Osteocyte (in vitro differentiated cells): ENCODE data around the gene CFAP107. TPM values are rescaled to one million over a fixed set of nuclear protein-coding genes. Genes with fewer than 3 reads are reported as not detected.
A peak's percentile ranks its signal among the peaks of the same experiment; 100 is the strongest.

Experiments
- DNase-seq: peaks from one replicate; pipeline ENCODE4 v3.0.0; 2021; ENCODE audit warnings: mixed read lengths; ENCODE audit not compliant: unreplicated experiment; ENCODE audit errors: extremely low spot score
- H3K27ac Mint-ChIP-seq: one replicate; pipeline ENCODE4 v1.8.0; 2021; ENCODE audit warnings: mild to moderate bottlenecking, mixed read lengths; ENCODE audit not compliant: unreplicated experiment
- H3K27me3 Mint-ChIP-seq: one replicate; pipeline ENCODE4 v1.8.0; 2021; ENCODE audit warnings: mixed read lengths; ENCODE audit not compliant: unreplicated experiment
- H3K36me3 Mint-ChIP-seq: one replicate; pipeline ENCODE4 v1.8.0; 2021; ENCODE audit warnings: mixed read lengths; ENCODE audit not compliant: unreplicated experiment
- H3K4me1 Mint-ChIP-seq: one replicate; pipeline ENCODE4 v1.8.0; 2021; ENCODE audit warnings: mixed read lengths; ENCODE audit not compliant: unreplicated experiment
- H3K4me3 Mint-ChIP-seq: one replicate; pipeline ENCODE4 v1.8.0; 2021; ENCODE audit warnings: mild to moderate bottlenecking, moderate library complexity, mixed read lengths; ENCODE audit not compliant: unreplicated experiment
- H3K9me3 Mint-ChIP-seq: one replicate; pipeline ENCODE4 v1.8.0; 2021; ENCODE audit warnings: mixed read lengths; ENCODE audit not compliant: unreplicated experiment
- CTCF ChIP-seq: fragments of 200-600 bp; sonication (generic); IDR thresholded peaks from 2 replicates; pipeline ENCODE4 v1.5.0; 2021; ENCODE audit warnings: antibody characterized with exemption, mild to moderate bottlenecking, moderate library complexity
- long read RNA-seq: library from polyadenylated mRNA; unstranded; transcript quantifications from one replicate; pipeline ENCODE4 v2.0.0, GENCODE V29; 2021
- total RNA-seq: library from RNA; stranded (reverse); gene quantifications from 2 replicates; pipeline ENCODE4 v1.2.1, GENCODE V29; 2021

Gene CFAP107
- not detected in 2 replicates for total RNA-seq
- long read RNA-seq = 0 reads

- peaks cover 24% of the 10 kb centered on the region for H3K9me3 Mint-ChIP-seq
- DNase-seq = no peak
- no peak for TF ChIP-seq CTCF
- peaks cover 5% of the 10 kb centered on the region for H3K27me3 Mint-ChIP-seq
- H3K27ac Mint-ChIP-seq = peak within 1 kb of the TSS; percentile 3
- no peaks in the 10 kb centered on the region for H3K36me3 Mint-ChIP-seq
- H3K4me1 Mint-ChIP-seq = peaks cover 5% of the 10 kb centered on the region
- no peak within 1 kb of the TSS for H3K4me3 Mint-ChIP-seq
Observed at GRCh38 chr1:12745992-12746323, at the start of gene CFAP107. CFAP107 (plus strand) TSS chr1:12746200; CDS start chr1:12746431, 231 bp downstream.

GRCh38 chr1:12696658-12697057, 49.3 kb upstream of the CFAP107 start:
- no peak overlapping the region for H3K27ac Mint-ChIP-seq
- H3K36me3 Mint-ChIP-seq = no peaks in the 10 kb centered on the region
- no peaks in the 10 kb centered on the region for H3K27me3 Mint-ChIP-seq
- no peak for DNase-seq
- H3K9me3 Mint-ChIP-seq = peaks cover 9% of the 10 kb centered on the region
- H3K4me3 Mint-ChIP-seq = no peak overlapping the region
- peaks cover 9% of the 10 kb centered on the region for H3K4me1 Mint-ChIP-seq
- TF ChIP-seq CTCF = no peak

- no peaks in the 10 kb centered on the region for H3K36me3 Mint-ChIP-seq
- H3K4me1 Mint-ChIP-seq = peaks cover 9% of the 10 kb centered on the region
- H3K27ac Mint-ChIP-seq = no peak overlapping the region
- H3K27me3 Mint-ChIP-seq = no peaks in the 10 kb centered on the region
- peaks cover 4% of the 10 kb centered on the region for H3K9me3 Mint-ChIP-seq
- no peak for DNase-seq
- no peak overlapping the region for H3K4me3 Mint-ChIP-seq
- TF ChIP-seq CTCF = no peak
Observed at GRCh38 chr1:12697397-12697796, 48.6 kb upstream of the CFAP107 start.

- TF ChIP-seq CTCF = no peak
Observed at GRCh38 chr1:12703821-12704451, 42.1 kb upstream of the CFAP107 start.

GRCh38 chr1:12706061-12706460, 39.9 kb upstream of the CFAP107 start:
- H3K27ac Mint-ChIP-seq = no peak overlapping the region
- H3K36me3 Mint-ChIP-seq = no peaks in the 10 kb centered on the region
- H3K4me3 Mint-ChIP-seq = no peak overlapping the region
- TF ChIP-seq CTCF = no peak
- peaks cover 28% of the 10 kb centered on the region for H3K9me3 Mint-ChIP-seq
- DNase-seq = no peak
- no peaks in the 10 kb centered on the region for H3K27me3 Mint-ChIP-seq
- peaks cover 4% of the 10 kb centered on the region for H3K4me1 Mint-ChIP-seq

More at GRCh38 chr1:12703821-12704451, 42.1 kb upstream of the CFAP107 start:
- H3K27me3 Mint-ChIP-seq = no peaks in the 10 kb centered on the region
- H3K36me3 Mint-ChIP-seq = no peaks in the 10 kb centered on the region
- no peak for DNase-seq
- no peak overlapping the region for H3K27ac Mint-ChIP-seq
- peaks cover 28% of the 10 kb centered on the region for H3K9me3 Mint-ChIP-seq
- H3K4me3 Mint-ChIP-seq = no peak overlapping the region
- H3K4me1 Mint-ChIP-seq = no peaks in the 10 kb centered on the region
